HAP-1 (cell line): ENCODE results near the gene KLF1.

ENCODE experiments used
- DNase-seq, 2 experiments: peaks; one replicate each; pipeline ENCODE4 v3.0.0-alpha.2; 2016 to 2020; ENCODE audit warnings: low spot score in 2 of 2
- H3K27me3 ChIP-seq: fragments of 250-450 bp; sonication (Bioruptor Pico); 2 replicates; pipeline ENCODE4 v1.5.1; 2020; ENCODE audit warnings: low read depth, mild to moderate bottlenecking, moderate library complexity
- H3K36me3 ChIP-seq: fragments of 250-450 bp; sonication (Bioruptor Pico); replicated peaks from 2 replicates; pipeline ENCODE4 v1.5.1; 2020; ENCODE audit warnings: mild to moderate bottlenecking
- H3K4me1 ChIP-seq: fragments of 250-450 bp; sonication (Bioruptor Pico); 2 replicates; pipeline ENCODE4 v1.5.1; 2020; ENCODE audit warnings: mild to moderate bottlenecking
- H3K4me3 ChIP-seq: fragments of 250-450 bp; sonication (Bioruptor Pico); 2 replicates; pipeline ENCODE4 v1.5.1; 2020; ENCODE audit warnings: mild to moderate bottlenecking, moderate library complexity
- H3K9me3 ChIP-seq: fragments of 250-450 bp; sonication (Bioruptor Pico); 2 replicates; pipeline ENCODE4 v1.5.1; 2020; ENCODE audit warnings: mild to moderate bottlenecking, moderate library complexity
- in situ Hi-C: fragments of 300-500 bp; cut with MboI; formaldehyde crosslinking; loops from 3 replicates; pipeline ENCODE4 v1.14.3; 2020; ENCODE audit warnings: low sequenced_read_pairs, inconsistent platforms, mixed read lengths

Gene KLF1

DNA sequence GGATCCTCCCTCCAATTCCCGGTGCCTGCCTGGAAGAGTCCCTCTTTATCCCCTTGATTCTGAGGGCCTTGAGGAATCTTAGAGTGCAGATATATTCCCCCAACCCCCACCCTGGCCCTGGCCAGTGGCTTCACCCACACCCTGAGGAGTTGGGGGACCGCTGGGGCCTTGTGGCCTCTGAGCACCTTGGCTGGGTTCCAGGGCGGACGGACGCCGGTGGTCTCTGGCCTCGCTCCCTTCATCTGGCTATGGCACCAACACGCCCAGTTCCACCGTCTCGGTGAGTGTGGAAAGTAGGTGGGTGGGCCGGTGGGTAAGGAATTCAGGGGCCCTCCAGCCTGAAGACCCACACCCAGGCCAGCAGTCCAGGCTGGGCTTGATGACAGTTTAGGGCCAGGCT lies 43.7 kb downstream of the KLF1 start:
- Histone ChIP-seq H3K4me1 (peaks cover 11% of the 10 kb centered on the region), H3K36me3 (peaks cover 29% of the 10 kb centered on the region), H3K27me3 (no peaks in the 10 kb centered on the region), H3K9me3 (no peaks in the 10 kb centered on the region), H3K4me3 (no peak overlapping the region)
- DNase-seq, result no peak
- in situ Hi-C loops, result no loop called here

DNA sequence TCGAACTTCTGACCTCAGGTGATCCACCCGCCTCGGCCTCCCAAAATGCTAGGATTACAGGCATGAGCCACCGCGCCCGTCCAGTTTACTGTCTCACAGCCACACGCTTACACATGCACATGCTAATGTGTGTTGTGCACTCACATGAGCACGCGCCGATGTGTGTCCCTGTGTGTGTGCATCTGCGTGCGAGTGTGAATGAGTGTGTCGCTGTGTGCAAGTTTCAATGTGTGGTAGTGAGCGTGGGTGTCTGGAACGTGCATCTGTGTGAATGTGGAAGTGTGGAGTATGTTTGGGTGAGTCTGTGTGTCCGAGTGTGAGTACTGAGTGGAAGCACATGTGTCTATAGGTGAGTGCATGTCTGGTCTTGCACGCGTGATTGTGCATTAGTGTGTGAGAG lies 44.5 kb downstream of the KLF1 start:
- in situ Hi-C loops, result no loop called here
- Histone ChIP-seq H3K9me3 (no peaks in the 10 kb centered on the region), H3K4me3 (no peak overlapping the region), H3K27me3 (no peaks in the 10 kb centered on the region), H3K4me1 (peaks cover 11% of the 10 kb centered on the region), H3K36me3 (peaks cover 20% of the 10 kb centered on the region)
- DNase-seq, result no peak

DNA sequence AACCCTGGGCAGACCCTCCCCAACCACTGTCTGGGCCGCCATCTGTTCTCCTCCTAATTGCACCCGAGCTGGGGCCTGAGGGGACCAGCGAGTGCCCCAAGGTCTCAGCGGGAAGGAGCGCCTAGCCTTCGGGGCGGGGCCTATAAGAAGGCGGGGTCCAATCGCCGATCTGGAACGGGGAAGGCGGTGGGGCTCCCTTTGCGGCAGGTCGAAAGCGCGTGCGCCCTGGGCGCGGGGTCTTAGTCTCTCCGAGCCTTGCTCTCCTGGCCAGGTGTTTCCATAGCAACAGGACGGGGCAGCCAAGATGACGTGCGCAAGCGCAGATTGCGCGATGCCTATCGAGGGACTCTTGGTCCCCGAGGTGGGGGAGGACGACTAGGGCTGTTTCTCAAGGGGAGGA lies 45.9 kb downstream of the KLF1 start:
- in situ Hi-C loops, result no loop called here
- no peaks in the 10 kb centered on the region for H3K27me3 ChIP-seq
- DNase-seq, result peak in 1 of 2 experiments; percentile 20
- H3K4me1 ChIP-seq, result peaks cover 8% of the 10 kb centered on the region
- no peaks in the 10 kb centered on the region for H3K9me3 ChIP-seq
- H3K4me3 ChIP-seq, result no peak overlapping the region
- H3K36me3 ChIP-seq, result peaks cover 18% of the 10 kb centered on the region; the same call in 1 of the 2 replicates

DNA sequence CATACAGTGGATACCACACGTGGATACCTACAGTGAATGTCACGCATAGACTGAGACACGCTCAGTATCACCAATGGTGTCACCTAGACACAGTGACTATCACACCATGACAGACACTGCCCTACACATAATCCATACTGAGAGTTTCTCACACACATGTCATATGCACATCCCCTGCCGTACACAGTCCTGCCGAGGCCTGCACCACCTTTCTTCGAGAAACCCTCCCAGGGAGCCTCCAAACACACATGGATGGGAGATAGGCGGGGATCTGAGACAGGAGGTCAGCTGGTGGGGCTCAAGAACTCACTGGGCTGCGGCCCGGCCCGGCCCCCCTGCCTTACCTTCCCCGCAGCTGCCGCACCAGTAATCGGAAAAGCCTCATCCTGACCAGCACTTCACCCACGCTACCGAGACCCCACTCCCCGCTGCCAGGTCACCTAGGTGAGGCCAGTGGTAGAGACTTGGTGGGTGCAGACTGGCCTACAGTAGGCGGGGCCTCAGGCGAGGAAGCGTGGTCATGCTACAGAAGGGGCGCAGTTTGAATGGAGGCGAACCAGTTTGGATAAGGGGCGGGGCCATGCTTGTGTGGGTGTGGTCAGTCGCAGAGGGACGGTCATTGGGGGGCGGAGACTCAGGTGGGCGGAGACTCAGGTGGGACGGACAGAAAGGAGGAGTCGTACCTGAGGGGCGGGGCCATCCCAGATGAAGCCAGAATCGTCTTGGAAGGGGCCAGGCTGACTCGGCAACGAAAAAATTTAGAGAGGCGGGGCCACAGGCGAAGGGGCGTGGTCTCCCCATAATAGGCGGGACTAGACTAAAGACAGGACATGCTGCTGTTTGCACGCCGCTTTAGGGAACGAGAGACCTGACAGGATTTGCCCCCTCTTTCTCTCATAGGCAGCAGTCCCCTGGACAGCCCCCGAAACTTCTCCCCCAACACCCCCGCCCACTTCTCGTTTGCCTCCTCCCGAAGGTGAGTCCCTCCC lies 46.6 kb downstream of the KLF1 start:
- H3K9me3 ChIP-seq, result no peaks in the 10 kb centered on the region
- no peak overlapping the region for H3K4me3 ChIP-seq
- H3K4me1 ChIP-seq, result peaks cover 11% of the 10 kb centered on the region
- in situ Hi-C loops, result no loop called here
- H3K36me3 ChIP-seq, result peaks cover 18% of the 10 kb centered on the region; the same call in 1 of the 2 replicates
- H3K27me3 ChIP-seq, result no peaks in the 10 kb centered on the region
- DNase-seq, result peak; percentile 34 to 94

DNA sequence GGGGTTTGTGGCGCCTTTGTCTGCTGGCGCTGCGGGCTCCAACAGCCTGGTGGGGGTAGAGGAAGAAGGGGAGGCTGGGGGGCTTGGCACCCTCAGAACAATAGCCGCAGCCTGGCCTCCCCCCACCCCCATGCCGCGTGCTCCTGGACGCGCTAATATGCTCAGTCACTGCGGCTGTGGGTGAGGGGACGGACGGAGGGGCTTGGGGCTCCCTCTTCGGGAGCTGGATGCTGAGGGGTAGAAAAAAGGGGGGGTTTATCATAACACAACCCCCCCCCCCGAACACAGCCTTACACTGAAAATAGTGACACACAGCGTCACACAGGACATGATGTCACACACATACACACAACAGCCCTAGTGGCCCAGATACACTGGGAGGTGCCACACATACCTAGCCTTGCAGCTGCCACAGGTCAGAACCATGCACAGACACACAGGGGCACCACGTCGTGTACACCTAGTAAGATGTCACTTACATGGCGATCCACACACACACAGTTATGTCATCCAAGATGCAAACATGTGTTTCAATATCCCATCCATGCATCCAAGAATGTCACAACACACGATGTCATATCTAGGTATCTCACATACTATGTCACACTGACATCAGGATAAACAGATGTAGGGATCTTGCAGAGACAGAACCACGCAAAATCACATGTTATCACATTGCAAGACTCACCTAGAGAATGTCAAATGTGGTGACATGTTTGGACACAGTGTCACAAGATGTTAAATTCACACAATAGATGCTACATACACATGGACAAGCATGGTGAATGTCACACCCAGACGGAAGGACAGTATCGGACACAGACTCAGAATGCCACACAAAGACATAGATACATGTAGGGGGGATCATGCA lies 47.9 kb downstream of the KLF1 start:
- in situ Hi-C loops, result no loop called here
- Histone ChIP-seq H3K9me3 (no peaks in the 10 kb centered on the region), H3K27me3 (no peaks in the 10 kb centered on the region), H3K4me1 (peaks cover 15% of the 10 kb centered on the region), H3K36me3 (peaks cover 18% of the 10 kb centered on the region; the same call in 1 of the 2 replicates), H3K4me3 (peak overlapping the region; percentile 76)
- DNase-seq, result peak in 1 of 2 experiments; percentile 29

DNA sequence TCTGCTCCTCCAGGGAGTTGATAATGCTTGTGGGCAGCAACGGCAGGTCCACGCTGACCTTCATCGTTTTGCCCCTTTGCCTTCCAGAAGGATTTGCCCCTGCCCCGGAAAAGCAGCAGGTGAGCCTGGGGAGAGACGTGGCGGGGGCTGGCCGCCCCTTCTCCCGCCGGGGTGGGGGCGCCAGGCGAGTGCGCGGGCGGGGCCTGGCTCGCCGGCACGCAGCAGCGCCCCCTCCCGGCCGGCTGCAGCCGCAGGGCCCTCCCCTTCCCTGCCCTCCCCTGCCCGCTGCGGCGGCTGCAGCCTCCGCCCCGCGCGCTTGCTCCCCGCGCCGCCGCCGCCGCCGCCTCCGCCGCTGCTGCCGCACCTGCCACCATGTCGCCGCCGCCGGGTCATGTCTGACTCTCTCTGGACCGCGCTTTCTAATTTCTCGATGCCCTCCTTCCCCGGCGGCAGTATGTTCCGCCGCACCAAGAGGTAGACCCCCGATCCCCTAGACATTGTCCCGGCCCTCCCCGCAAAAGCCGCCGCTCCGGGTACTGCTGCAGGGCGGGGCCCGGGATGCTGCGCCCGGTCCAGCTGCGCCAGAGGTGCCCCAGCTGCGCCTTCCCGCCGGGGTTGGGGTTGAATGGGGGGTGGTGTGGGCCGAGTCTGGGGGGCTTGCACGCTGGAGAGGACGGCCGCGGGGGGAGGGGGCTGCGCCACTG lies 48.7 kb downstream of the KLF1 start, which contains the start of gene MAST1:
MAST1 (plus strand) TSS at position 334 of the 704 bp plus-strand sequence; CDS start at position 392, 58 bp downstream.
- Histone ChIP-seq H3K27me3 (no peaks in the 10 kb centered on the region), H3K4me3 (peak within 1 kb of the TSS; percentile 76), H3K9me3 (no peaks in the 10 kb centered on the region), H3K4me1 (peaks cover 15% of the 10 kb centered on the region), H3K36me3 (peaks cover 10% of the 10 kb centered on the region; the same call in 1 of the 2 replicates)
- in situ Hi-C loops, result no loop called here
- peak; percentile 48 to 79 for DNase-seq

DNA sequence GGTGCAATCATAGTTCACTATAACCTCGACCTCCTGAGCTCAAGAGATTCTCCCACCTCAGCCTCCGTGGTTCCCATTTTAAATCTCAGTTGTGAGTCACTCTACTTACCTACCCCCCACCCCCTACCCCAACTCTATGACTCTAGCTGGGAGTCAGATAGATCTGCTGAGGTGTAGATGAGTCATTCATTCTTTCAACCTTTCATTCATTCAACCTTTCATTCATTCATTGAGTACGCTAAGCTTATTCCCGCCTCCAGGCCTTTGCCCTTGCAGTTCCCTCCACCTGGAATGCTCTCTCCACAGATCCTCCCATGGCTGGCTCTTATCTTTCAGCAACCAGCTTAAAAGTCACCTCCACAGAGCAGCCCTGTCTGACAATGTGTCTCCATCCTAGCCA lies 49.8 kb downstream of the KLF1 start:
- no peaks in the 10 kb centered on the region; the same call in 1 of the 2 replicates for H3K27me3 ChIP-seq
- H3K4me1 ChIP-seq, result peaks cover 22% of the 10 kb centered on the region
- in situ Hi-C loops, result no loop called here

DNA sequence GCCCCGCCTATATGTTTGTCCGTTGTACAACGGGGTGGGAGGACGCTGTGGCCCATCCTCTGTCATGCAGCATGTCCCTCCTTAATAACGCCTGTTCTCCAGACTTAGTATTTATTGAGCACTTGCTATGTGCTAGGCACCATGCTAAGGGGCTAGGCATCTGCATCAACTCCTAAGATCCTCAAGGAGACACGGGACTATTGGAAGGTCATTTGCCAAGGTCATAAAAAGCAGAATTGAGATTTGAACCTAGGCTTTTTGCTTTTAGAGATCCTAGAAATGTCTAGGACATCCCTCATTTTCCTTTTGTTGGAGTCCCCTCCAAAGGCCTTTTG lies 50.5 kb downstream of the KLF1 start:
- DNase-seq, result no peak
- no peaks in the 10 kb centered on the region for H3K9me3 ChIP-seq
- H3K4me1 ChIP-seq, result peaks cover 22% of the 10 kb centered on the region
- in situ Hi-C loops, result no loop called here
- H3K4me3 ChIP-seq, result no peak overlapping the region; the same call in 1 of the 2 replicates
- 0 out of 2 replicates have a peak, but pooled peaks cover 10% of the 10 kb centered on the region for H3K36me3 ChIP-seq
- no peaks in the 10 kb centered on the region; the same call in 1 of the 2 replicates for H3K27me3 ChIP-seq

More for the DNA sequence above, 49.8 kb downstream of the KLF1 start:
- no peak overlapping the region for H3K4me3 ChIP-seq
- H3K9me3 ChIP-seq, result no peaks in the 10 kb centered on the region
- no peak for DNase-seq
- H3K36me3 ChIP-seq, result 0 out of 2 replicates have a peak, but pooled peaks cover 10% of the 10 kb centered on the region

DNA sequence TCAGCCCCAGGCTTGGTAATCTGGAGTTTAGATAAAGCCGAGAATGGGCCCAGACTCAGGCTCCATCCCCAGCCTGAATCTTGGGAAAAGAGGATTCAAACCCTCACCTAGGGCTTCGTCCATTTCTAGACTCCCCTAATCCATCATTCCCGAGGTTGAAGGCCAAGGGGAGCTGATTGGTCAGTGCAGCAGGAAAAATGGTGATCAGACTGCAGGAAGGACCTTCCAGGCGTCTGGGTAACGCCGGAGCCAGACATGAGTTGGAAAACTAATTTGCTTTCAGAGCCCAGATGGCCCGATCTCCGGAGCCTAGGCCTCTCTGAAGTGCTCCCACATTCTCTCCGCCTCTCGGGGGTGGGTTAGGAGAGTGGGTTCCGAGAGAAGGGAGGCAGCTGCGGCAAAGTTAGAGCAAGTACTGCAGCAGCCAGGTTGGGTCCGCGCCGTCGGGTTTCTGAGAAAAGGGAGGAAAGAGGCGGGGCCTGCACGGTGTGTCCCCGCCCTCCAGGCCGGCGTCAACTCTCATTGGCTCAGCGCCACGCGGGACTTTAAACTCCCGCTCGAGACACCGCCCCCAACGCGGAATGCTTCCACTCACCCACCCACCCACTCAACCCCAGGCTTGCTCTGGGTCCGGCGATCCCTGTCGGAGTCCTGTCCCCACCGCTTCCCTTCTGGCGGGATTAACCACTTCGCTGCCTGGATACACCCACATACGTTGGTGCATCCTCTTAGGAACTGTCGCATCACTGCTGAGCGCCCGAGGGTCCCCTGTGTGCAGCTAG lies 51.8 kb downstream of the KLF1 start:
- H3K27me3 ChIP-seq, result no peaks in the 10 kb centered on the region; the same call in none of the 2 replicates
- in situ Hi-C loops, result no loop called here
- H3K9me3 ChIP-seq, result no peaks in the 10 kb centered on the region
- peak in 1 of 2 experiments; percentile 73 for DNase-seq
- 0 out of 2 replicates have a peak, but pooled peaks cover 7% of the 10 kb centered on the region for H3K36me3 ChIP-seq
- peak overlapping the region; percentile 69; the same call in 1 of the 2 replicates for H3K4me3 ChIP-seq
- H3K4me1 ChIP-seq, result peaks cover 19% of the 10 kb centered on the region

DNA sequence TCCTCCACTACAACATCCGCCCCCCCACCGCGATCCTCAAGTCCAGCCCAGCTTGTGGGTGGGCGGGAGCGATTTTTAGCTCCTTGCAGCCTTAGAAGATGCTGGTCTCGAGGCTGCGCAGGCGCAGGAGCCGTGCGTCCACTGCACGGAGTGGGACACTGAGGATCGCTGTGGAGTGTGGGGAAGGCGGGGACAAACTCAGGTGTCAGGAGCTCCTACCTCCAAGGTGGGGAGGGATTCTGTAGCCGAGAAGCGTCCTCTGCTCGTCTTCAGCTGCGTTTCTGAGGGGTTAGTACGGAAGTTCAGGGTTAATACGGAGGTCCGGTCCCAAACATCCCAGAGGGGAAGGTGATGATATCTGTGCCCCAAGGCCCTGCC lies 52.4 kb downstream of the KLF1 start, which contains the start of gene RTBDN:
RTBDN (minus strand) TSS at position 14 of the 378 bp plus-strand sequence. CDS start 4,600 bp downstream, outside the sequence.
- Histone ChIP-seq H3K4me1 (peaks cover 19% of the 10 kb centered on the region), H3K4me3 (peak within 1 kb of the TSS; percentile 69), H3K9me3 (no peaks in the 10 kb centered on the region), H3K27me3 (no peaks in the 10 kb centered on the region; the same call in none of the 2 replicates), H3K36me3 (0 out of 2 replicates have a peak, but pooled peaks cover 4% of the 10 kb centered on the region)
- peak in 1 of 2 experiments; percentile 43 for DNase-seq
- in situ Hi-C loops, result no loop called here
